ENCODE data around the gene WWOX.

Gene WWOX

DNA sequence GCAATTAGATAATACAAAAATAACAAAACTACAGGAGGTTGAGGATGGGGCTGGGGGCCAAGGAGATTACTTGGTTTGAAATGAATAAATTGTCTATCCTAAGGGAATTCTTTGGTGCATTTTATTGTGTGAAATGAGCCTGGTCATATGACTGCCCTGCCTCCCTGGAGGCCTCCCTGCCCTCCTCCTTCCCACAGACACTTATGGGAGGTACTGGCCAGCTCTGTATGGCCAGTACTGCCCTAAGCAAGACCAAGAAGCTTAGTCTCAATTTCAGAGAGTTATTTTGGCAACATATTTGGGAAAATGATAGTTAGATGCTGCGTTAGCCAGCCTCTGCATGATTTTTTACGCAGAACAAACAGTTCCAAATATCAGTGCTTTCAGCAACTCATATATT lies 511.9 kb downstream of the WWOX start:
- no peak for DNase-seq (ENCODE audit: low spot score)

GRCh38 chr16:78619811-78620210 lies 520.4 kb downstream of the WWOX start:
- no peak for DNase-seq (ENCODE audit: low spot score)

- no peak for DNase-seq (ENCODE audit: low spot score)
These were observed 520.8 kb downstream of the WWOX start for GRCh38 chr16:78620291-78620690.

GRCh38 chr16:78623796-78624195 lies 524.3 kb downstream of the WWOX start:
- no peak for DNase-seq (ENCODE audit: low spot score)

DNA sequence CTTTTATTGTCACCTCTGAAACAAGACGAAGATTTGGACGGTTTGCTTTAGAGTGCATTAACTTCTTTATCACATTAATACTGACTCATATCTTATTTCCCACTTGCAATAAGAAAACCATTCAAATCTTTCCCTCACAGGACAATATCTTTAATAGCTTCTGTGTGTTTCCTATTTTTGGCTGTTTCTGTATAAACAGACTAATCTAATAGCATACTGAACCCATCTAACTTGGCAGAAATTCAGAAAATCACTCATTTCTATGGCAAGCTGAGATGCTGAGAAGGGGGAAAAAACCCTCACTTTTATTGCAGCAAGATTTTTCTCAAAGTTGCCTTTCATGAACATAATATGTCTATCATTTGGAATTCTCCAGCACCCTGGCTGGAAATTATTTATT lies 524.9 kb downstream of the WWOX start:
- no peak for DNase-seq (ENCODE audit: low spot score)

- DNase-seq (ENCODE audit: low spot score): no peak
These were observed 529.1 kb downstream of the WWOX start for GRCh38 chr16:78628461-78629045.

- DNase-seq (ENCODE audit: low spot score): no peak
These were observed 529.7 kb downstream of the WWOX start for GRCh38 chr16:78629173-78629572.

DNA sequence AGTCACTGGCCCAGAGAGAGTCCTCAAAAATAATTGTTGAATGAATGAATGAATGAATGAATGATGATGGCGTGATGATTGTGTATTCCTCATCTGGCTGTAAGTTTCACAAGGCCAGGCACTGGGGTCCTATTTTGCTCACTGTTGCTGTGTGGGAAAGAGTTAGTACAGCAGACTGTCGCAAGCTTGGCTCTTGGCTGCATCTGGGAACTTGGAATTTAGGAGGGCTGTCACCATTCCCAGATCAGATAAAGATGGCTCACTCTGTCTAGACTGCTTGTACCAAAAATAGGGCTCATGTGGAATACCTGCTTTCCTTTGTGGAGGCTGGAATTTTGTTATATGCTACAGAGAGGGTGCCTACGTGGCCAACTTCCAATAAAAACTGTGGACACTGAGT lies 530.6 kb downstream of the WWOX start:
- DNase-seq (ENCODE audit: low spot score): no peak

- no peak for DNase-seq (ENCODE audit: low spot score)
These were observed 534.1 kb downstream of the WWOX start for GRCh38 chr16:78633551-78633950.

DNA sequence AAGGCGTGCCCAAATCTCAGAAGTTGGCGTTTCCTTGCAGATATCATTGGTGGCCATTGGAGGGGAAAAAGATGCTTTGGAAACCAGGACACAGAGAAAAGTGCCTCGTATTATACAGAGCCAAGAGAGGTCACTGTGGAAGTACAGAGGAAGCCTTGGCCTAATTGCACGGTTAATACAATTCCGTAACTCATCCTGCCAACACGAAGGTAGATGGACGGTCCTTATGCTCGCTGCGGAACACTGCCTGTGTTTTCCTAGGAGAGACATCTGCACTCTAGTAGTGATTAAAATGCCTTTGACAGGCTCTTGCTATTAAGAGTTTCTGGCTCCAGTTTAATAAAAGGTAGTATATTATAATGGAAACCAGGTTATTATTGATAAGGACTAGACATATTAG lies 536.4 kb downstream of the WWOX start:
- no peak for DNase-seq (ENCODE audit: low spot score)

- DNase-seq (ENCODE audit: low spot score): no peak
These were observed 538.9 kb downstream of the WWOX start for GRCh38 chr16:78638371-78638770.

- no peak for DNase-seq (ENCODE audit: low spot score)
These were observed 540.3 kb downstream of the WWOX start for GRCh38 chr16:78639775-78640174.

- DNase-seq (ENCODE audit: low spot score): no peak
These were observed 541.4 kb downstream of the WWOX start for GRCh38 chr16:78640886-78641285.

DNA sequence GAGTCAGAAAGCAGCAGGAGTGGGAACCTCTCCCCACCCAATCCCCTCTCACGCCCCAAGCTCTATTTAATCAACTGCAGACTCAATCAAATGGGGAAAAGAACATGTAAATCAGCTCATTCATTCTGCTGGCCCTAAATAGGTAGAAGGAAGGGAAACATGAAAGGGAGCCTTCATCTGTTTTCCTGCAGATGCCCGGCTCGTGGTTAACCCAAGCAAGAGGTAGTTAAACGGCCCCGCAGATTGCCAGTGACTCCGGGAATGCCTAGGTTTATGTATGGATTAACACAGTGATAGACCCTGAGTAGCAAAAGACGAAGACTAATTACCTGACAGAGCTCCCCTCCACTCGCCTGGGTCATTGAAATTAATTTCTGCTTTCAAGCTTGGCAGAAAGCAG lies 542.0 kb downstream of the WWOX start:
- DNase-seq (ENCODE audit: low spot score): no peak

DNA sequence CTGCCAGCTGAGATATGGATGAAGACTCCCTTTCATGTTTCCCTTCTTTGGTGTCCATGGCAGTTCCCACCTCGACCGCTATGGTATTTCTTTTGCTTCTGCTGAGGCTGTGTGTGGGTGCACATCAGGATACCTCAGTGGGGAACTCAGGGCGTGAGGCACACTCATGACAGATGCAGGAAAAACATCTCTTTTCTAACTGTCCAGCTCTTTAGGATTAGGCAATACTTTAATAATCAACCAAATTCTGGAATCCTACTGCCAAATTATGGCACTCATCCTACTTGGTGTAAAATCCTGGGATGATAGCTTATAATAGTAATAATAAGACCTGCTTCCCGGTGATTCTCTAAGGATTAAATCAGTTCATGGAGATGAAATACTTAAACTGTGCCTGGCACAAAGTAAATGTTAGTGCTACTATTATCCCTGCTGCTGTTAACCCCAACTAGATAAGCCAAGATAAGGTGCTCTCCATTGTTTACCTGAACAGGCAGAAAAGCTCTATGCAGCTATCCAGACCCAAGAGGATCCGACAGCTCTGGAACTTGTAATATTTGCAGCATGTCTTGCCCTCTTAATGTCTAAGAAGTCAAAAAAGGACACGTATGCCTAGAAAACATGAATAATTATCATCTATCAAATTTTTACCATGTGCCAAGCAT lies 543.3 kb downstream of the WWOX start:
- DNase-seq (ENCODE audit: low spot score): no peak

- DNase-seq (ENCODE audit: low spot score): no peak
These were observed 546.2 kb downstream of the WWOX start for GRCh38 chr16:78645657-78646056.

DNA sequence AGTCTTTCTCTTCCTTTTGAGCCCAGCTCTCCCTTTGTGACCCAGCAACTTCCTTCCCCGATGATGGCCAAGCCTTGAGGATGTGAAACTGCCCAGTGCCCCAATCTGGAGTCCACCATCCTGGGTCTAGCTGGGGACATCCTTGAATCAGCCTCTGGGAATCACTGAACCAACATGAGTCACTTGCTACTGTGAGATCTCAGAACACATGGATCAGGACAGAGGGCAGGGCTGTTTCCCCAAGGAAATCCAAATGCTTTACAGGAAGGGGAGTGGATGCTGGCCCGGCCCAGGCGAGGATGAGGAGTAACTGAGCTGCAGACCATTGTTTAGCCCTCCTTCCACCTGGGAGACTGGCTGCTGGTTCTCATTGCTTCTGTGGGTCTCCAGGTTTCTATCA lies 547.6 kb downstream of the WWOX start:
- no peak for DNase-seq (ENCODE audit: low spot score)

GRCh38 chr16:78647491-78647890 lies 548.0 kb downstream of the WWOX start:
- no peak for DNase-seq (ENCODE audit: low spot score)

- DNase-seq (ENCODE audit: low spot score): no peak
These were observed 549.1 kb downstream of the WWOX start for GRCh38 chr16:78648517-78648916.

- no peak for DNase-seq (ENCODE audit: low spot score)
These were observed 551.1 kb downstream of the WWOX start for GRCh38 chr16:78650339-78651074.

DNA sequence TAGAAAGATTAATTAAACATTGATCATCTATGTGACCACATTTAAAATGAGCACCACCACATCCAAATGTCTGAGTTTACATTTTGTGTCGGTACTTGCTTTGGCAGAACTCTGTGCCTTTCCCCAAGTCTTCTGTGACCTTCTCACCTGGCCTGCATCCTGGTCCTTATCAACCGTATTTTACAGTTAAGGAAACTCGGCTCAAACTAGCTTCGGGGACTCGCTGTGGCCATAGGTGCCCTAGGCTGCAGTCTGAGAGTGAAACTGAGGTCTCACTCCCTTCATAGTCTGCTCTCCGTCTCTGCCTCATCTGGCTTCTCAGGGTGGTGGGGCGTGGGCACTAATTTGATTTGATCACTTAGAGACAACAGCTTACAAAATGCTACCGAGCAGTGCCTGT lies 555.5 kb downstream of the WWOX start:
- no peak for DNase-seq (ENCODE audit: low spot score)

DNA sequence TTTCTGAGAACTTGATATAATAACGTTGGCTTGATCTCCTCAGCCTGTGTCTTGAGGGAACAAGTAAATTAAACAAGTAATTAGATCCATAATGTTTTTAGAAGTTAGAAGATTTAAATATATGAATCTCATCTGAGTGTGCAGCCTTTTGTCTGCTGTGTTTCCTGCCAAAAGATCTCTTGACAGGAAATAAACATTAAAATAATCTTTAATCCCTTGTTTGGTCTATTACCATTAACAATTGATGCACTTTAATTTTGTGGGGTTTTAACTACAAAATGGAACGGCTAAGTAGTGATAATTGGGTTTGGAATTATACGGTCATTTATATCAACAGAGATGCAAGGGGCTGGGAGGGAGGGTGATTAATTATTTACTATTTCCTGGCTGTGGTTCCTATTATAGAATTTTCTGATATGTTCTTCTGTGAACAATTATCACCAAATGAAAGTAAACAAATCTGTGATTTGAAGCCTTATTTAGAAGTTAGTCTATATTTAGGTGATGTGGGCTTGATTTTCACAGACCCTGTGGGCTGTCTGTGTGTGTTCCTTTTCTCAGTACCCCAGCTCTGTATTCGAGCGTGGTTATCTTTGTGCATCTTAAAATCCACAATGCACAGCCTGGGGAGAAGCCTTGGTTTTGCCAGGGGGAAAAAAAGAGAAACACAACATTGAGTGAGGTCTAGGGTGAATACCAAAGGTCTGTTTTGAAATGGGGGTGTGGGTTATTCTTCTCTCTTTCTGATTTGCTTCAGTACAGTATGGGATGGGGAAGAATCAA lies 556.1 kb downstream of the WWOX start:
- DNase-seq (ENCODE audit: low spot score): no peak

DNA sequence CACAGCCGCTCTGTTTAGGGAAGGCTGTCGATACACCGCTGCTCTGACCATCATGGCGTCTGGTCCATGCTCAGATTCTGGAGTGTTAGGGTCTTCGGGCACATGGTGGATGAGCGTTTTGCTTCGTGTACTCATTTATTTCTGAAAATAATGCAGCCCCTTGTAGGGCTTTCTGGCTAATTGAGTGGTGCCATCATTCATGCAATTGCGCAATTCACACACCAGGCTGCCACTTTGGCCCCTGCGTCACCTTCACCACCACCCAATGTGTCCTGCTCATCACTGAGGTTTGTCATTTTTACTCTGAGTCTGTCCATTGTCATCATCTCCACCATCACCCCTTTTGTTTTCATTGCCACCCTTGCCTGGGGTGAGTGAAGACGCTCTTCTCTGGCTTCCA lies 557.4 kb downstream of the WWOX start:
- DNase-seq (ENCODE audit: low spot score): no peak

All from ecto neural progenitor cell (in vitro differentiated cells).